SIG-M5 treated with dmso at 0.1 percent for 504 hours (cell line): ENCODE results near the gene ENTPD3.
"Not testable (repeated sequence)": the region's sequence is repeated elsewhere in the genome, so short reads cannot be mapped to it uniquely, and the experiment has no call there.

ENCODE experiments used
- DNase-seq: peaks from one replicate; lab custom pipeline; 2025; ENCODE audit not compliant: unreplicated experiment; lab: John Stamatoyannopoulos, UW

The ENTPD3 gene

DNA sequence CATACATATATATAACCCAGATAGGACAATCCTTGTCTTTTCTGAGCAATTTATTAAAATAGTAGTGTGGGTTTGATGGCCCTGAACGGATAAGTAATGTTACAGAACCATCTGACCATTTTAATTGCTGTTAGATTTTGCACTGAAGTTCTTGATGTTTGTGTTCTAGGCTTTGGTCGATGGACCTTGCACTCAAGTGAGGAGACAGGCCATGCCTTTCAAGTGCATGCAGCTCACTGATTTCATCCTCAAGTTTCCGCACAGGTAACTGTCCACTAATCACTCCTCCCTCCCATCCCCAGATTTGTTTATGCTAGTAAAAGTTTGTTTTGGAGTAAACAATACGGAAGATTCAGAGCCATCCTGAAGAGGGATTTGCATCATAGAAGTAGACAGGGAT lies 71.5 kb downstream of the ENTPD3 start:
- DNase-seq = no peak

GRCh38 chr3:40460481-40460880 lies 73.5 kb downstream of the ENTPD3 start:
- DNase-seq = not testable (repeated sequence)

DNA sequence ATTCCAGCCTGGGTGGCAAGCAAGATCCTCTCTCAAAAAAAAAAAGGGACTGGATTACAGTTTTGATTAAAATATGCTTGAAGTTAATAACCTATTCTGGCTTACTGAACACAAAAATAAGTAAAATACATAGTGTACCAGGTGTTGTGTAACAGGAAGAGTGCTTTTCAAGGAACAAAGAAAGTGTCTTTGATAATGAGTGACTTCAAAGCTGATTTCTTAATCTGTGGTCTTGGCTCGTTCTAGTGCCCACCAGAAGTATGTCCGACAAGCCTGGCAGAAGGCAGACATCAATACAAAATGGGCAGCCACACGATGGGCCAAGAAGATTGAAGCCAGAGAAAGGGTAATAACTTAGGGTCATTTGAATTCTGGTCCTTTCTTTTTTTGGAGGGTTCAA lies 74.2 kb downstream of the ENTPD3 start:
- no peak for DNase-seq

- not testable (repeated sequence) for DNase-seq
These were observed 75.9 kb downstream of the ENTPD3 start for GRCh38 chr3:40462838-40463237.

GRCh38 chr3:40463579-40463978 lies 76.6 kb downstream of the ENTPD3 start:
- no peak for DNase-seq

DNA sequence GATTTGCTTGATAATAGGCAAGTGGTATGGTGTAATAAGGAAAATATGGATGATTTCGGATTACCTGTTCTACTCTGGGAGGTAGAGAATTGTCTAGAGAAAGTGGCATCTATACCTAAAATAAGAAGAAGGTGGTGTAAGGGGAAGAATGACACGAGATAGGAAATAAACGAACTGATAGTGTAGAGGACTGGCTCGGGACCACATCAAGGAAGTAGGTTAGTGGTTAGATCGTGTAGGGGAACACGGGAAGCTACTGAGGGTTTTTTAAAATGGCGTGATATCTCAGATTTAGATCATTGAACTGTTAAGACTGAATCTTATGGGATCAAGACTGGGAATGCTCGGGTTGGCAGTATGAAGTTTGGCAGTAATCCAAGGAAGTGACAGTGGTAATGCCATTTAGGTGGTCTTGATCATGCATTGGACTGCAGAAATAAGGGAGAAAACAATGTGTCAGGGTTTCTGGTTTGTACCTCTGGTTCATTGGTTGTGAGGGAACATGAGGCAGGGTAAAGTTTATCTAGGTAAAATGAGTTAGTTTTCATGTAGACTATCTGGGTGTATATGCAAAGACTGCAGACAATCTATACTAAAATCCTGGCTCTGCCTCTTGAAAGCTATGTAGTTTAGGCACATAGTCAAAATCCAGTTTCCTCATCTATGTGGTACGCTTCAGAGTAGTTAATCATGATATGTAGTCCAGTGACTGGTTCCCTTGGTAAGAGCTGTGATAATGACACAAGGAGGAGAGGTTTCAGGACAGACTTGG lies 77.5 kb downstream of the ENTPD3 start:
- DNase-seq = no peak

- DNase-seq = no peak
These were observed 78.1 kb downstream of the ENTPD3 start for GRCh38 chr3:40465111-40465407.

DNA sequence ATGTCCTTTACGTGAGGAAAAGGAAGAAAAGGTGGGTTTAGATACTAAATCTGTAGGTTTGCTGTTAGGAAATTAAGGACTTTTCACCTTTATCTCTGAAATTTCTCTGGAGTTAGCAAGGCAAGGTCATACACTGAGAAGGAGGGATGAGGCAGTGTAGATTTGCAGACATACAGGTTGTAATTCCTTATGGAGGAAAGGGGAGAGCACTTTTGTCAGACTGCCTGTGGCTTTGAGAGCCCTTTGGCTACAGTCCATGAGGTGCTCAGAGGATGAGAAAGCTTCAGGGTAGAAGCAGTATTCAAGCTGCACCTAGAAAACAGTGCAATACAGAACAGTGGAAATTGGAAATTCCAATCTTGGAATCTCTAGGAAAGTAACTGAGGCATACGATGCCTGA lies 78.5 kb downstream of the ENTPD3 start:
- no peak for DNase-seq

GRCh38 chr3:40468018-40468417 lies 81.0 kb downstream of the ENTPD3 start:
- no peak for DNase-seq

DNA sequence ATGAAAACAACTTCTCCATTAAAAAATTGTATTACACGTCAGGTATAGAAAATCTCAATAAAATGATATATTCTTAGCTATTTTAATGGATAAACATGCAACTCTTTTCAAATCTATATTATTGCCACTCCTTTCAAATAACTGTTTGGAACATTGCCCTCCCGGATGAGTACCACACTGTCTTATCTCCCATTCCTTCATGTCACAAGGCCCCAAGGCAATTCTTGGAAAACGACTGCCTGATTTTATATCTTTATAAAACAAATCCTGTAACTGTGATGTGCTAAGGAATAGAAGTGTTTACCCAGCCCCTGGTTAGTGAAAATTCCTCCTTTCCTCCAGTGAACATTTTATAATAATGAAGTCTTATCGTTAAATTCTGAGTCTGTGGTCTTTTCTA lies 83.7 kb downstream of the ENTPD3 start:
- no peak for DNase-seq

GRCh38 chr3:40476478-40477470 lies 89.8 kb downstream of the ENTPD3 start, which contains the start of gene ZNF619:
Gene ZNF619 (plus strand): TSS chr3:40477122. CDS start chr3:40477980, 858 bp downstream.
- DNase-seq = peak; percentile 75

DNA sequence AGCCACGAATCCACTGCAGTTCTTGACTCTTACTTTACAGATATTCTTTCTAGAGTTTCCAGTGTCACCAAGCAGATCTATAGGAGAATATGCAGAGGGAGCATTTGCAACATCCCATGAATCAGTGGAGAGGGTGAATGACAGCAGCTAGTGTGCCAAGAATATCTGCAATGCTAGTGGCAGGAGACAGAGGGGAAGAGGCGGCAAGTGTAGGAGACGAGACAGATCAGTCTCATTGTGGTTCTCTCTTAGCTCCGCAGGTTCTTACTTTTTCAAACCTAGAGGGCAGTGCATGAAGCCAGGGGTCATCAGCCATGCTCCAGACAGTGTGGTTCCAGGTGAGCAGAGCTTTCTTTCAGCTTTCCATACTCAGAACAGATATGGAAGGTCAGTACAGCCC lies 90.7 kb downstream of the ENTPD3 start:
- DNase-seq = peak; percentile 69
